GM18951 (cell line): ENCODE measurements around the gene TSPAN4.

Experiments used
- POLR2A ChIP-seq: IDR thresholded peaks from 4 replicates; pipeline ENCODE4 v1.6.1; 2011; ENCODE audit warnings: mild to moderate bottlenecking; ENCODE audit not compliant: insufficient read length, insufficient read depth; ENCODE audit errors: extremely low read depth
- in situ Hi-C: fragments of 300-500 bp; cut with MboI; formaldehyde crosslinking; loops from one replicate; pipeline ENCODE4 v1.12.0; 2022; ENCODE audit warnings: low sequenced_read_pairs, mixed read lengths, inconsistent platforms; ENCODE audit not compliant: unreplicated experiment

TSPAN4 gene

GRCh38 chr11:812390-812789, 30.3 kb upstream of the TSPAN4 start:
- no peak for TF ChIP-seq POLR2A
- in situ Hi-C loops, result no loop called here

GRCh38 chr11:813072-813455, 29.6 kb upstream of the TSPAN4 start:
- TF ChIP-seq POLR2A, result no peak
- in situ Hi-C loops, result no loop called here

GRCh38 chr11:813456-814096, 29.1 kb upstream of the TSPAN4 start:
- in situ Hi-C loops, result no loop called here

GRCh38 chr11:815675-816432, 26.8 kb upstream of the TSPAN4 start:
- in situ Hi-C loops, result no loop called here
- peak; percentile 25 for TF ChIP-seq POLR2A

More at GRCh38 chr11:813456-814096, 29.1 kb upstream of the TSPAN4 start:
- TF ChIP-seq POLR2A, result peak; percentile 22

- in situ Hi-C loops, result no loop called here
- no peak for TF ChIP-seq POLR2A
These were observed 26.2 kb upstream of the TSPAN4 start for GRCh38 chr11:816433-816779.

GRCh38 chr11:818396-819128, 24.1 kb upstream of the TSPAN4 start, which contains the start of gene PNPLA2:
Gene PNPLA2, plus strand, starts transcription at chr11:818914. Its CDS starts 805 bp downstream, at chr11:819719.
- no peak for TF ChIP-seq POLR2A
- in situ Hi-C loops, result no loop called here

GRCh38 chr11:819129-819931, 23.3 kb upstream of the TSPAN4 start:
- in situ Hi-C loops, result no loop called here
- TF ChIP-seq POLR2A, result peak; percentile 95

GRCh38 chr11:819943-820649, 22.6 kb upstream of the TSPAN4 start:
- in situ Hi-C loops, result no loop called here
- peak; percentile 14 for TF ChIP-seq POLR2A

GRCh38 chr11:820655-821511, 21.8 kb upstream of the TSPAN4 start:
- in situ Hi-C loops, result no loop called here
- no peak for TF ChIP-seq POLR2A

- in situ Hi-C loops, result no loop called here
These were observed 20.9 kb upstream of the TSPAN4 start for GRCh38 chr11:821512-822371.

GRCh38 chr11:823441-824291, 19.0 kb upstream of the TSPAN4 start:
- TF ChIP-seq POLR2A, result no peak
- in situ Hi-C loops, result no loop called here

More at GRCh38 chr11:821512-822371, 20.9 kb upstream of the TSPAN4 start:
- TF ChIP-seq POLR2A, result no peak
